Fibroblast of peridontal ligament (primary cell): ENCODE measurements around the gene WDR74.
"Not testable (repeated sequence)": the region's sequence is repeated elsewhere in the genome, so short reads cannot be mapped to it uniquely, and the experiment has no call there.

Experiments
- DNase-seq: peaks from one replicate; pipeline ENCODE4 v3.0.0-alpha.2; 2010; ENCODE audit errors: extremely low read depth

The WDR74 gene

DNA sequence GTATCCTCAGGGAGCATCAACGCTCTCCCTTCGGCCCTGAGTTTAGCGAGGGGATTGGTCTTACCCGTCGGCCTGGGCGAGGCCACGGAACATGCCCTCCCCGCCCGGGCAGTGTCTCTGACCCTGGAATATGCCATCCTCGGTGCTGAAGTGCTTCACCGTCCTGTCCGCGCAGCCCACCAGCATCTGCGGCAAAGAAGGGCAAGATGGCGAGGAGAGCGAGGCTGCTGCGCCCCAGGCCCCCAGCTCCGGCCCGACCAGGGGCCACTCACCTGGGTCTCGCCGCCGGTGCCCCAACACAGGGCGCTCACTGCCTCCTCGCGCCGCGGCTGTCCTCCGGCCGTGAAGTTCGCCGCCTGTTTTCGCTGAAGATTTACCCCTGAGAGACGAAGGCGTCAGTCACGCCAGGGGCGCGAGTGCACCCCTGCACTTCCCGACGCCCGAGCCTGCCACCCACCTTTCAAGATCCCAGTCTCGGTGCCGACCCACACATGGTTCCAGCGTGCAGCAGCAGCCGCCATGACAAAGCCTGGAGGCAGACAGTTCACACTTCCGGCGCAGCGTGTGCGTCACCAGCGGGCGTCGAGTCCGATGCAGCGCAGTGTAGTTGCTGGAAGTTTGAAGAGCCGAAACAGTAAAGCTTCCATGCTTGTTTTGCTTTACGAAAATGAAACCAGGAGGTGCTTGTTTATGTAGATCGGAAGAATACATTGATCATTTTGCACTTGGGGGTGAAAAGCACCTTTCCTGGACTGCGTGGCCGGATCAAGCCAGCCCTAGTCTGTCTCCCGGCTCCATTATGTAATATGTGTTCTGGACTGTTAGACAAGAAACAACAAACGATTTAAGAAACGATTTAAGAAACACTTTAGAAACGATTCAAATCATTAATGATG is at the start of gene WDR74:
WDR74 (minus strand) TSS at position 541 of the 896 bp plus-strand sequence; CDS start at position 521, 20 bp downstream.
- DNase-seq, result peak; percentile 93

DNA sequence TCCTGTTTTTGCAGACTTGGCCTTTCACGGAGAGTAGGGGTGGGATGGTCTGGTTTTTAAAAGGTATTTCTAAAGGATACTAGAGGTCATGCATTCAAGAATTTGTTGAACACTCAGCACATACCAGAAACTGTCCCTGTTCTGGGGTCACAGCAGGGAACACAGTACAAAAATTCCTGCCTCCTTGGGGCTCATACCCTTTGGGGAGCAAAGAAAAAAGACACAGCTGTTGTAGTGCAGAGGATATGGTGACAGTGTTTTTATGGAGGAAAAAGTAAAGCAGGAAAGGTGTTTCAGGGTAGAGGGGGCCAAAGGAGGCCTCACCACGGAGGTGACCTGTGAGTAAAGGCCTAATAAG is 49.7 kb upstream of the WDR74 start:
- DNase-seq, result no peak

DNA sequence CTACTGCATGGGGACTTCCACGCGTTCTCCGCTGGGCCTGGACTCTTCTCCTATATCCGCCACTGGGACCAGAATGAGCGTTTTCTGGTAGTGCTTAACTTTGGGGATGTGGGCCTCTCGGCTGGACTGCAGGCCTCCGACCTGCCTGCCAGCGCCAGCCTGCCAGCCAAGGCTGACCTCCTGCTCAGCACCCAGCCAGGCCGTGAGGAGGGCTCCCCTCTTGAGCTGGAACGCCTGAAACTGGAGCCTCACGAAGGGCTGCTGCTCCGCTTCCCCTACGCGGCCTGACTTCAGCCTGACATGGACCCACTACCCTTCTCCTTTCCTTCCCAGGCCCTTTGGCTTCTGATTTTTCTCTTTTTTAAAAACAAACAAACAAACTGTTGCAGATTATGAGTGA is 49.0 kb upstream of the WDR74 start:
- DNase-seq, result no peak

DNA sequence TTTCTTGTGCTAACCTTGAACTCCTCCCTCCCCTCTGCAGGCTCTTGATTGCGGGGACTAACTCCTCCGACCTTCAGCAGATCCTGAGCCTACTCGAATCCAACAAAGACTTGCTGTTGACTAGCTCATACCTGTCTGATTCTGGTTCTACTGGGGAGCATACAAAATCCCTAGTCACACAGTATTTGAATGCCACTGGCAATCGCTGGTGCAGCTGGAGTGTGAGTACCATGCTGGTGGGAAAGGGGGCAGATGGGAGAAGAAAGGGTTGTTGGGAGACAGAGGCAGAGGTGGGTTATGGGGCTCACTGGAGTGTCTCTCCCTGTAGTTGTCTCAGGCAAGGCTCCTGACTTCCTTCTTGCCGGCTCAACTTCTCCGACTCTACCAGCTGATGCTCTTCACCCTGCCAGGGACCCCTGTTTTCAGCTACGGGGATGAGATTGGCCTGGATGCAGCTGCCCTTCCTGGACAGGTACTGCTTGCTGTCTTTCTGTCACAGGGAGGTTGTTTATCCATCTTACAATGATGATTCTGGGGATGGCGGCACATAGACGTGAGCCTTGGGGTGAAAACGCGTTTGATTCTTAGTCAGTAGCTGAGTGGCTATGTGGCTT is 45.9 kb upstream of the WDR74 start:
- no peak for DNase-seq

DNA sequence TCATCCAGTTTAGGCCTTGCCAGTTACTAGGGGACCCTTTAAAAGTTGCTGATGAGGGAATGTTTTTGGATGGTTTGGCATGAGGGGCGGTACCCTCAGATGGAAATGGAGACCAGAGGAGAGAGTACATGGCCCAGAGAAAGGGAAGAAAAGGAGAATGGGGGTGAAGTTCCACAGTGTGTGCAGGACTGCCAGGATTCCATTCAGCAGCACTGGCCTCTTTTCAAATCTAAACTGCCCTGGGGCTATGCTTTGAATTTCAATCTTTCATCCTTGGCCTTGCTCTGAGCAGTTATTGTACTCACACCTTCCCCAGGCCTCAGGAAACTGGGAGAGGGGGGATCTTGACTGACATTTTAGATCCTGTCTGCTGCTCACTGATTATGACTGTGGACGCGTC is 44.3 kb upstream of the WDR74 start:
- no peak for DNase-seq

DNA sequence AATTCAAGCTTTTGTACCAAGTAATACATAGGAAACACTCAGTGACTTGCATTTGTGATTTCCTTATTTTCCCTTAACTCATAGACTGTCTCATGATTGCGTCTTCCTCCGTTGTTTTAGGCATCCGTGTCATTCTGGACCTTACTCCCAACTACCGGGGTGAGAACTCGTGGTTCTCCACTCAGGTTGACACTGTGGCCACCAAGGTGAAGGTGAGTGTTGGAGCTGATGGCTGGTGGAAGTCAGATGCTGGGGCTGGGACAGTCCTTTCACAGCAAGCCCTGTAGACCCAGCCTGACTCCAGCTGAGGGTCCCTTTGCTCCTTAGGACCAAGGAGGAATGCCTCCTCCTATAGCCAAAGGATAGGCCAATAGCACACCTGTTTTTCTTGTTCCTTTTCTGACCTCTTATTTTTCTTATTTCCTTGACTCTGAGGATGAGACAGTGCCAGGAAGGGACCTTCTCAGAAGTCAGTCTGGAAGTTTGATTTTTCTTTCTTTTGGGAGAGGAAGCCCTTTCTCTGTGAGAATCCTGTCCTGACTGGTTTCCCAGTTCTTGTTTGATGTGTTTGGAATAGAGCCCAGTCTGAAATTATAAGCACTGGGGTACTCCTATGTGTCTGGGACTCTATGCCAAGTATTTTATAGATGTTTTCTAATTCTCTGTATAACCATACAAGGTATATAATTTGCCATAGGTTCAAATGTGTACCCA is 43.6 kb upstream of the WDR74 start:
- no peak for DNase-seq

DNA sequence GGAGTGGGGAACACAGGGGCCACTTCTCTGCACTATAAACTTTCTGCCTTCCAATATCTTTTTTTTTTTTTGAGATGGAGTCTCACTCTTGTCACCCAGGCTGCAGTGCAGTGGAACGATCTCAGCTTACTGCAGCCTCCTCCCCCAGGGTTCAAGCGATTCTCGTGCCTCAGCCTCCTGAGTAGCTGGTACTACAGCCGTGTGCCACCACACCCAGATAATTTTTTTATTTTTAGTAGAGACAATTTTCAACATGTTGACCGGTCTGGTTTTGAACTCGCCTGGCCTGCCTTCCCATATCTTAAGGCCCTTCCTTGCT is 43.0 kb upstream of the WDR74 start:
- no peak for DNase-seq

DNA sequence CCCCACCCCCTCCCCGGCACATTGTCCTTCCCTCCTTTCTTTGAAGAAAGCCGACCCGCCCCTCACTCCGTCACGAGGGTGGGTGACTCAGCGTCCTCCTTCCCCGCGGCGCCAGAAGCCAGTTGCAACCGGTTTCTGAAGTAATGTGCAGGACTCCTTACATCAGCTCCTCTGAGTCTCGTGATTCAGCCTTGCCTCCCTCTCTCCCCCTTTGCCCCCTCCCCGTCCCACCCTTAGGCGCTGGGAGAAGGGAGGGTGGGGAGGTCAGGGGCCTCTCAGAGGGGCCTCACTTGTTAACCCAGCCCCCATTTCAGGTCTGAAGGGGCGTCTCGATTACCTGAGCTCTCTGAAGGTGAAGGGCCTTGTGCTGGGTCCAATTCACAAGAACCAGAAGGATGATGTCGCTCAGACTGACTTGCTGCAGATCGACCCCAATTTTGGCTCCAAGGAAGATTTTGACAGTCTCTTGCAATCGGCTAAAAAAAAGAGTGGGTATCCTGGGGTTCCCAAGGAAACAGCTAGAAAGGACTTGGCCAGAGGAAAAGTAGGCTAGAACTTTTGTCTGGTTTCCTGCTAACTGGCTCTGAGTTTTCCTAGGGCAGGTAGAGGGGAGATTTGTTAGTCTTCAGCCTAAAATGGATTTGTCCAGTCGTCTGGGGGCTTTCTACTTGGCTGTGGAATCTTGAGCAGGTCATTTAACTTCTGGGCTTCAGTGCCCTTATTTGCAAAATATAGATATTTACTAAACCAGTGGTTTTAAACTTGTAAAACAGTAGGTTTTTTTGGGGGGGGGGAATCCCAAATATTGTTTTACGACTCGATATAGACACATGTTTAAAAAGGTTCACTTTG is 42.4 kb upstream of the WDR74 start:
- peak; percentile 97 for DNase-seq

DNA sequence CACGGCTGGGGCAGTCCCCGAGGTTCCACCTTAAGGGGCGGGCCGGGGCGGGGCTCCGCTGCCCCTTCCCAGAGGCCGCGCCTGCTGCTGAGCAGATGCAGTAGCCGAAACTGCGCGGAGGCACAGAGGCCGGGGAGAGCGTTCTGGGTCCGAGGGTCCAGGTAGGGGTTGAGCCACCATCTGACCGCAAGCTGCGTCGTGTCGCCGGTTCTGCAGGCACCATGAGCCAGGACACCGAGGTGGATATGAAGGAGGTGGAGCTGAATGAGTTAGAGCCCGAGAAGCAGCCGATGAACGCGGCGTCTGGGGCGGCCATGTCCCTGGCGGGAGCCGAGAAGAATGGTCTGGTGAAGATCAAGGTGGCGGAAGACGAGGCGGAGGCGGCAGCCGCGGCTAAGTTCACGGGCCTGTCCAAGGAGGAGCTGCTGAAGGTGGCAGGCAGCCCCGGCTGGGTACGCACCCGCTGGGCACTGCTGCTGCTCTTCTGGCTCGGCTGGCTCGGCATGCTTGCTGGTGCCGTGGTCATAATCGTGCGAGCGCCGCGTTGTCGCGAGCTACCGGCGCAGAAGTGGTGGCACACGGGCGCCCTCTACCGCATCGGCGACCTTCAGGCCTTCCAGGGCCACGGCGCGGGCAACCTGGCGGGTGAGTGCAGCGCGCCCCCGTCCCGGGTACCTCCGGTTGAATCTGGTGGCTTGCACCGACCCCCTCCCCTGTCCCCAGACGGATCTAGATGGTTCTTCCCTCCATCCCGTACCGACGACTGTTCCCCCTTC is 41.6 kb upstream of the WDR74 start, which contains the start of gene SLC3A2:
SLC3A2 (plus strand) TSS at position 94 of the 776 bp plus-strand sequence; CDS start at position 222, 128 bp downstream.
- DNase-seq, result peak; percentile 81

DNA sequence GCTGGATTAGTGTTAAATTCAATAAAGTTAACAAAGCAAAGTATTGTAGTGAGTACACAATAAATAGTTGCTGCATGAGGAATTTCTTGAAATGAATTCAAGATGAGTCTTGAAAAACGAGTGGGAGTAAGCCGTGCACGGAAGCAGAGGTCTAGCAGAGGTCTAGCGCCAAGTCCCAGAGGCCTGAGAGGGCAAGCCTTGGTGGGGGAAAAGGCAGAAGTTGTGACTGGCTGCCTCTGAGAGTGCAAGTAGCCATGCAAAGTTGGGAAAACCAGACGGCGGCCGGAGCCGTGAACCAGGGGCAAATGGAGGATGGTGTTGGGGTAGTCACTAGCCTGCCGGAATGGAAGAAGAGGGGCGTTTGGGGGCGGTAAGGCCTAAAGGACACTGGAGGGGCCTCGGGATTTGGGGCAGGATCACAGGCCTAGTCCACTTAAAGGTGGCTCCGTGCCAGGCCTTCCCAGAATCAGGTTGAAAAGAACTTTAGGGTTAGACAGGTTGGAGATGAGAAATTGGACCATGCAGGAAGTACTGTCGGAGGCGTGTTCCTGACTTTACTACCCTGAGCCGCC is 40.9 kb upstream of the WDR74 start:
- peak; percentile 85 for DNase-seq

DNA sequence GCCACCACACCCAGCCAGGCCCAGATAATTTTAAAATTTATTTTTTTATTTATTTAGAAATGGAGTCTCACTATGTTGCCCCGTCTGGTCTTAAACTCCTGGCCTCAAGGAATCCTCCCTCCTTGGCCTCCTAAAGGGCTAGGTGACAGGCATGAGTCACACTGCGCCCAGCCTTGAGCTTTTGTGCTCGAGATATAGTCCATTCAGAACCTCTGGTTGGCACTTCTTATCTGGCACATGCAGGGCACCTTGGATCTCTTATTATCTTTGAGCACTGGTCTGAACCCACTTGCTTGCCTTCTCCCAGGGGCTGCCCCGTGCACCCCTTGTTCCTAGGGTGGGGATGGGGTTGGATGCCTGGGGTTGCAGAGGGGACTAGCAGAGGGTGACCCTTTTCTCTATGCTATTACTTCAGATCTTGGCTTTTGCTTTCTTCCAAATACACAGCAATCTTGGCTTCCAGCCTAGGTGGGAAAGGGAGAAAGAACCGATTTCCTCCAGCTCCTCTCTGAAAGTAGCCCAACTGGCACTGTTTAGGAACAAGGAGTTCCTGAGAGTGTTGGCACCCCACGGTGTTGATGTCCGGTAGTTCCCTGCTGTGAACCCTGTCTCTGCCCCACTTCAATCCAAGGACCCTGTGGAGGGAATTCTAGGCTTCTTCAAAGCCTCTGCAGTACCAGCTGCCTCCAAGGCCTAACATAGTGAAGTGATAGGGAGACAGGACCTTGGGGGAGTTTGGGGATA is 40.0 kb upstream of the WDR74 start:
- DNase-seq, result peak; percentile 49

DNA sequence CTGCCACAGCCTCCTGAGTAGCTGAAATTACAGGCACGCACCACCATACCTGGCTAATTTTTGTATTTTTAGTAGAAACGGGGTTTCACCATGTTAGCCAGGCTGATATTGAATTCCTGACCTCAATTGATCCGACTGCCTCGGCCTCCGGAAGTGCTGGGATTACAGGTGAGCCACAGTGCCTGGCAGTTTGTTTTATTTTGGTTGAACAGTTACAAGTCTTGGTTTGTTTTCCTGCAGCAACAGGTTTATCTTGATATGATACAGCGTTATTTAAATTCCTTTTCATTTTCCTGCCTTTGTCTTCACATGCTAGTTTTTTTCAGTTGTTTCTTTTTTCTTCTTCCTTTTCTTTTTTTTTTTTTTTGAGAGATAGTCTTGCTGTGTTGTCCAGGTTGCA is 37.3 kb upstream of the WDR74 start:
- DNase-seq, result no peak

DNA sequence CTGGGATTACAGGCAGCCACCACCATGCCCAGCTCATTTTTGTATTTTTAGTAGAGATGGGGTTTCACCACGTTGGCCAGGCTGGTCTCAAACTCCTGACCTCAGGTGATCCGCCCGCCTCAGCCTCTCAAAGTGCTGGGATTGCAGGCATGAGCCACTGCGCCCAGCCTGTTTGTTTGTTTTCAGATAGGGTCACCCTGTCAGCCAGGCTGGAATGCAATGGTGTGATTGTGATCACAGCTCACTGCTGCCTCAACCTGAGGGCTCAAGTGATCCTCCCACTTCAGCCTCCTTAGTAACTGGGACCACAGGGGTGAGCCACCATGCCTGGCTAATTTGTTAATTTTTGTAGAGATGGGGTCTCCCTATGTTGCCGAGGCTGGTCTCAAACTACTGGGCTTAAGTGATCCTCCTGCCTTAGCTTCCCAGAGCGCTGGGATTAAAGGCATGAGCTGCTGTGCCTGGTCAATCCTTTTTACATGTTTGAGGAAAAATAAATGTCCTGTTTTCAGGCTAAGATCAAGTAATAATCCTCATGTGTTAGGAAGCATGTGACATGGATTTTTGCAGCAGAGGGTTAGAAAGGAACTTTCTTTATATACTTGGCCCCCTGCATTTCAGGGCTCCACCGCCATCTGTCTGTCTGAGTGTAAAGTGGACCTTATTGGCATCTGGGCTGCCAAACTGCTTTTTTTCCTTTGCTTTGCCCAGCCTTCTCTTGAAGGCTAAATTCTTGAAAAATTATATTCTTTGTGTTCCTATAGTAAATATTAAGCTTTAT is 36.5 kb upstream of the WDR74 start:
- no peak for DNase-seq

DNA sequence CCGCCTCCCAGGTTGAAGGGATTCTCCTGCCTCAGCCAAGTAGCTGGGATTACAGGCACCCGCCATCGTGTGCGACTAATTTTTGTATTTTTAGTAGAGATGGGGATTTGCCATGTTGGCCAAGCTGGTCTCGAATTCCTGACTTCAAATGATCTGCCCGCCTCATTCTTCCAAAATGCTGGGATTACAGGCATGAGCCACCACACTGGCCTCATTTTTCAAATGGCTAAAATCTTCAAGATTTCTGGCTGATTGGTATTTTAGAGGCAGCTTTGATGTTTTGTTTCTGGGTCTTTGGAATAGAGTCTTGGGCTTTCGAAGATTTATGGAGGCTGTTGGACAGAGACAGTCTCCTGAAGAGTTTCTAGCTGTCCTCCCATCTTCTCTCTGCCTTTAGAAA is 35.5 kb upstream of the WDR74 start:
- DNase-seq, result no peak

DNA sequence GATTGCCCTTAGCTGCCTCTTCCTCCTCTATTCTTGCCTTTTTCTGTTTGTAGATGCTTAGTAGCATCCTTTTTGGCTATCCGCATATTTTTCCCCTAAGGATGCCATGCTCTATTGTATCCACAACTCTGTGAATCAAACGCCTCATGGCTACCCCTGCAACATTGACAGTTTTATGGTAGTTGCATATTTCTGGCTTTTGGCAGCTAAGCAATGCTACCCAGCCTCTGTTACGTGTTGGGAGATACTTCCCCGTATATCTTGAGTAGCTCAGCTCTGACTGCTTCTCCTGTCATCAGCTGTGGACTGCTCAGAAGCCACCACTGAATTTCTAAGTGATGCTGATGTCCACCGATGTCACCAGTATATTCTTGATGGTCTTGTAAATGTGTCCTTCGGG is 26.2 kb upstream of the WDR74 start:
- no peak for DNase-seq

DNA sequence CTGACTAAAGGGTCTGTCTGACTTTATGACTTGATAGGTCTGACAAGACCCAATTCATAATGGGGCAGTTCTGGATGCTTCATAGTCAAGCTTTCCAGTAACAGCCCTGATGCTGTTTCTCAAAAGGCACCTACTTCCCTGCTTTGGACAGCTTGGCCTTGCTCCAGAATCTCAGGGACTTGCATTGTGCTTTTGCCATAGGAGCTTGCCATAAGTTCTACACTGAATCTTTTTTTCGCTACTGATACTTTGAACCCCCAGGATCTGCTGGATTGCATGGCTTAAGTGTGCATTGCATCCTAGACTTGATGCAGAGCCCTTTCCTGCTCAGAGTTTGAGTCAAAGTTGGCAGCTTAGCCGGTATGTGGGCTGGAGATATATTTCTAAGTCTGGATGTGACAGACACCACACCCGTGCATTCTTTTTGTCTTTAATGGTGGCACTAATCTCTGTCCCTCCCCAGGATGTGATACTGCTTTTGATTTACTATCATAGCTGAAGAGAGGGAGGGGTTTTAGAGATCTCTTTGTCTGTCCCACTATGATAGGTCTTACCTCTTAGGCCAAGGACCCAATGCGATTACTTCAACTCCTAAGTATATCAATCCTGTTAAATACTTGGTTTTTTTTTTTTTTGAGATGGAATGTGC is 24.4 kb upstream of the WDR74 start:
- no peak for DNase-seq

DNA sequence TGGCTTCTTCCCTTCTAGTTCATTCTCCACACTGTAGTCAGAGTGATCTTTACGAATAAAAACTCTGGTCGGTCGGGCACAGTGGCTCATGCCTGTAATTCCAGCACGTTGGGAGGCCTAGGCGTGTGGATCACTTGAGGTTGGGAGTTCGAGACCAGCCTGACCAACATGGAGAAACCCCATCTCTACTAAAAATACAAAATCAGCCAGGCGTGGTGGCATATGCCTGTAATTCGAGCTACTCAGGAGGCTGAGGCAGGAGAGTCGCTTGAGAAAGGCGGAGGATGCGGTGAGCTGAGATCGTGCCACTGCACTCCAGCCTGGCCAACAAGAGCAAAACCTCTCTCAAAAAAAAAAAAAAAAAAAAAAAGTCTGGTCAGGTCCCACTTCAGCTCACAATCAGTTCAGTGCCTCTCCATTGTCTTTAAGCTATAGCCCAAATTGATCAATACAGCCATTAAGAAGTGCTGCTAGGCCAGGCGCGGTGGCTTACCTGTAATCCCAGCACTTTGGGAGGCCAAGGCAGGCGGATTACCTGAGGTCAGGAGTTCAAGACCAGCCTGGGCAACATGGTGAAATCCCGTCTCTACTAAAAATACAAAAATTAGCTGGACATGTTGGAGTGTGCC is 22.3 kb upstream of the WDR74 start:
- DNase-seq, result not testable (repeated sequence)
